HEK293 (cell line): ENCODE measurements around the gene COPS4.

Experiments used
- CTCF ChIP-seq: fragments of 450-650 bp; formaldehyde crosslinking; IDR thresholded peaks from 2 replicates; pipeline ENCODE4 v1.5.1; 2016; ENCODE audit warnings: missing biosample characterization, missing genetic modification characterization
- ZNF274 ChIP-seq, 2 experiments: fragments of 200-500 bp in 1 of 2; fragments of 450-650 bp in 1 of 2; sonication (Bioruptor generic) in 1 of 2; formaldehyde crosslinking in 1 of 2; IDR thresholded peaks; 2 replicates each; pipeline versions ENCODE4 v1.5.1 to v1.6.1; 2014 to 2016; ENCODE audit warnings: borderline replicate concordance in 1 of 2, inconsistent platforms in 1 of 2, low read length in 1 of 2, missing biosample characterization in 1 of 2, missing genetic modification characterization in 1 of 2
- ZNF513 ChIP-seq: fragments of 450-650 bp; IDR thresholded peaks from 2 replicates; pipeline ENCODE4 v1.5.1; 2018; ENCODE audit warnings: missing biosample characterization, missing genetic modification characterization

- TF ChIP-seq CTCF (tag by site-specific recombination) (no peak), ZNF274 (IDR thresholded peaks at IDR 0.05; ENCODE audit: low read length) (no peak), ZNF274 (tag by site-specific recombination; IDR thresholded peaks at IDR 0.05; ENCODE audit: borderline replicate concordance) (no peak), ZNF513 (no peak)
Measured at GRCh38 chr4:83112231-83112630, 77.2 kb downstream of the COPS4 start.
